Measurements from ENCODE around the gene ZDHHC14.
"Not testable (repeated sequence)": the region's sequence is repeated elsewhere in the genome, so short reads cannot be mapped to it uniquely, and the experiment has no call there.

The ZDHHC14 gene

GRCh38 chr6:157569543-157569942 lies 188.6 kb downstream of the ZDHHC14 start:
- no peak for DNase-seq (ENCODE audit: low read depth, low spot score)

- no peak for DNase-seq (ENCODE audit: low read depth, low spot score)
Measured at GRCh38 chr6:157570104-157570503, 189.1 kb downstream of the ZDHHC14 start.

GRCh38 chr6:157570752-157571151 lies 189.8 kb downstream of the ZDHHC14 start:
- no peak for DNase-seq (ENCODE audit: low read depth, low spot score)

GRCh38 chr6:157571269-157571668 lies 190.3 kb downstream of the ZDHHC14 start:
- DNase-seq (ENCODE audit: low read depth, low spot score): no peak

- DNase-seq (ENCODE audit: low read depth, low spot score): no peak
Measured at GRCh38 chr6:157571950-157572349, 191.0 kb downstream of the ZDHHC14 start.

- no peak for DNase-seq (ENCODE audit: low read depth, low spot score)
Measured at GRCh38 chr6:157574851-157575424, 193.9 kb downstream of the ZDHHC14 start.

DNA sequence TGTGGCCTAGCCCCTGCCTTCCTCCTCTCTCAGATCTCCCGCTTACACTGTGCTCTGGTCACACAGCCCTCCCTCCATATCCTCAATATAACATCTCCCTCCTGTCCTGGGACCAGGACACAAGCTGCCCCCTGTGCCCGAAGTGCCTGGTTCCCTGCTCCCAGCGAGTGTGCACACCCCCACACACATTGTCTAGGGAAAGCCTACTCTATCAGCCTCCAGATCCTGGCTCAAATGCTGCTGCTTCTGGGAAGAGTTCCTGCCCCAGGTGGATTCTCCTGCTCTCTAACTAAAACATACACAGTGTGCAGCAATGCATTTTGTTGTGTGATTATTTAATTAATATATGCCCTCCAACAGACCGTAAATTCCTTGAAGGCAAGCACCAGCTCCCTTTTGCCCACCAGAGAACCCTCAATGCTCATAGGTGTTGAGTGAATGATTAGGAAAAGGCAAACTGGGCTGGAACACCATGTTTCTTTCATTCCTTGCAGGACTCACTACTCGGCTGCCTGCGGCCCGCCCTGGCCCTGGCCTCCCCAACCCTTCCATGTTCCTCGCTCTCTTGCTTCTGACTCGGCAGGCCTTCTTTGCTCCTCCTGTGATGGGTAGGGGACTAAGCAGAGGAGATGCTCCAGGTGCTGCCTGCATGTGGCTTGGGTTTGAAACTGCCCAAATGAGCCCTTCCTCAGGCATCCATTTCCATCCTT lies 194.6 kb downstream of the ZDHHC14 start:
- DNase-seq (ENCODE audit: low read depth, low spot score): no peak

DNA sequence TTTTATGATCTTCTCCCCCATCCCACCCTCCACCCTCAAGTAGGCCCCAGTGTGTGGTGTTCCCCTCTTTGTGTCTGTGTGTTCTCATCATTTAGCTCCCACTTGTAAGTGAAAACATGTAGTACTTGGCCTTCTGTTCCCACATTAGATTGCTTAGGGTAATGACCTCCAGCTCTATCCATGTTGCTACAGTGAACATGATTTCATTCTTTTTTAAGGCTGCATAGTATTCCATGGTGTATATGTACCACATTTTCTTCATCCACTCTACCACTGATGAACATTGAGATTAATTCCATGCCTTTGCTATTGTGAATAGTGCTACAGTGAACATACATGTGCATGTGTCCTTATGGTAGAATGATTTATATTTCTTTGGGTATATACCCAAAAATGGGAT lies 196.0 kb downstream of the ZDHHC14 start:
- not testable (repeated sequence) for DNase-seq (ENCODE audit: low read depth, low spot score)

GRCh38 chr6:157578527-157578926 lies 197.5 kb downstream of the ZDHHC14 start:
- DNase-seq (ENCODE audit: low read depth, low spot score): not testable (repeated sequence)

- no peak for DNase-seq (ENCODE audit: low read depth, low spot score)
Measured at GRCh38 chr6:157579467-157580031, 198.6 kb downstream of the ZDHHC14 start.

DNA sequence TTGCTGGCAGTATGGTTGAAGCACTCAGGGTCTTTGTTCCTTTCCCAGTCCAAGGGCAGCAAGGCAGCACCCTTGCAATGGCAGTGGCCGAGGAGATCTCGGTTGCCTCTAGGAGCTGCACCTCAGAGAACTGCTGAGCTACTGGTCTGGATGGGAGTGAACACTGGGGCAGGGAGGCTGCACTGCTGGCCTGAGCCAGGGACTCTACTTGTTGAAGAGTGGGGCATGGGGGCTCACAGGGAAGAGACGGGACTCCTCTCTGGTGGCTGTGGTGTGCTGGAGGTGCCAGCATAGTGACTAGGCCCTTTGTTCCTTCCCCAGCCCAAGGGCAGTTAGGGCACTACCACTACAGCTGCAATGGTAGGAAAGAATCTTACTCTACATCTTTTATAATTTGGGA lies 203.0 kb downstream of the ZDHHC14 start:
- no peak for DNase-seq (ENCODE audit: low read depth, low spot score)

GRCh38 chr6:157585274-157586087 lies 204.5 kb downstream of the ZDHHC14 start:
- no peak for DNase-seq (ENCODE audit: low read depth, low spot score)

- no peak for DNase-seq (ENCODE audit: low read depth, low spot score)
Measured at GRCh38 chr6:157586088-157586414, 205.1 kb downstream of the ZDHHC14 start.

- no peak for DNase-seq (ENCODE audit: low read depth, low spot score)
Measured at GRCh38 chr6:157586476-157587126, 205.6 kb downstream of the ZDHHC14 start.

- no peak for DNase-seq (ENCODE audit: low read depth, low spot score)
Measured at GRCh38 chr6:157587127-157587926, 206.3 kb downstream of the ZDHHC14 start.

DNA sequence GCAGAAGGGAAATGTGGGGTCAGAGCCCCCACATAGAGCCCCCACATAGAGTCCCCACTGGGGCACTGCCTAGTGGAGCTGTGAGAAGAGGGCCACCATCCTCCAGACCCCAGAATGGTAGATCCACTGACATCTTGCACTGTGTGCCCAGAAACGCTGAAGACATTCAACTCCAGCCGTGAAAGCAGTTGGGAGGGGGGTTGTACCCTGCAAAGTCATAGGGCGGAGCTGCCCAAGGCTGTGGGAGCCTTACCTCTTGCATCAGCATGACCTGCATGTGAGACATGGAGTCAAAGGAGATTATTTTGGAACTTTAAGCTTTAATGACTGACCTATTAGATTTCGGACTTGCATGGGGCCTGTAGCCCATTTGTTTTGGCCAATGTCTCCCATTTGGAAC lies 209.7 kb downstream of the ZDHHC14 start:
- DNase-seq (ENCODE audit: low read depth, low spot score): not testable (repeated sequence)

GRCh38 chr6:157592541-157592940 lies 211.6 kb downstream of the ZDHHC14 start:
- no peak for DNase-seq (ENCODE audit: low read depth, low spot score)

DNA sequence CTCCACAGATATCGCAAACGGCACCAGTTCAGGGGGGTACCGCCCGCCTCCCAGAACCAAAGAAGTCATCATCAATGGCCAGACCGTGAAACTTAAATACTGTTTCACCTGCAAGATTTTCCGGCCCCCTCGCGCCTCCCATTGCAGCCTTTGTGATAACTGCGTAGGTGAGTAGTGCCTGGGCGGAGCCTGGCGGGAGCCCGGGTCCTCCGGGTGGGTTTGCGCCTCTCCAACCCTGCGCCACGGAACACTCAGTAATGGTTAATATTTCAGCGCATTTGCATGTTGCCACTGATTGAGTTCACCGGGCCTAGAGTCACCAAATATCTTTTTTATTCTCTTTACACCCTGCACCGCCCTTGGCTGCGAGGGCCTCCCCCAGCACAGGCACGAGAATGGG lies 212.0 kb downstream of the ZDHHC14 start:
- DNase-seq (ENCODE audit: low read depth, low spot score): no peak

DNA sequence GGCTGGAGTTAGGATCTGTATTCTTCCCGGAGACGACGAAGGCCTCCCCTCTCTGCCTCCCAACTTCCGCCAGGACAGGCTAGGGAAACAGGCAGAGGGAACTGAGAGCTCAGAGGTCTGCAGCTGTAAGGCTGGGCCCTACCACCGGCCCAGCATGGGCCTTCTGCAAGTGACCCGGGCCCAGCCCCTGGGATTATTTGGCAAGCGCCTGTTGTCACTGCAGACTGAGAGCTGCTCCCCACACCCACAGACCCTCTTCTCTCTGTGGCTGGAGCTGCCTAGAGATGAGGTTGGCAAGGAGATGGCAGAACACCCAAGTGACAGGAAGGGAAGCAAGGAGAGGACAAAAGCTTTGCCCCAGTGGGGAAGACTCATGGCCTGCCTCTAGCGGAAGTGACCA lies 212.6 kb downstream of the ZDHHC14 start:
- no peak for DNase-seq (ENCODE audit: low read depth, low spot score)

- no peak for DNase-seq (ENCODE audit: low read depth, low spot score)
Measured at GRCh38 chr6:157594292-157594691, 213.3 kb downstream of the ZDHHC14 start.

DNA sequence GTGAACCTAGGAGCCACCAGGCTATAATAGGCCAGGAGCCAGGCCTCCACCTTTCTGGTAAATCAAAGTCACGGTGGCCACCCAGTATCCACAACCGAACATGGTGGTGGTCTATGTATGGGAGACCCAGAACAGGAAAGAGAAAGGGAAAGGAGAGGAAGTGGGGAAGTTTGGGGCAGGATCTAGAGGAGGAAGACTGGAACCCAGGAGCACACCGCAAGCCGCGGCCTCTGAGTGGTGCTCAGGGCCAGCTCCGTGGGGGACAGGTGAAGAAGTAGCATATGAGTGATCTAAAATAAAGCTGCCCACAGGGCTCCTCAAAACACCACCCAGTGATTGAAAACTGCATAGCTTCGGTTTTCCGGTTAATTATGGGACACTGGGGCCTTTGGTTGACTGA lies 214.8 kb downstream of the ZDHHC14 start:
- DNase-seq (ENCODE audit: low read depth, low spot score): no peak

All from activated naive CD8-positive, alpha-beta T cell treated with anti-CD3 and anti-CD28 coated beads, Interleukin-2, amount 50 U/mL, for 16 hours (primary cell).